Measurements from ENCODE around the gene LOXL4.

- TF ChIP-seq CTCF (IDR thresholded peaks at IDR 0.05; ENCODE audit: poor library complexity) (no peak), EZH2 (IDR thresholded peaks at IDR 0.05; ENCODE audit: borderline replicate concordance) (no peak)
Measured at GRCh38 chr10:98270786-98271185, 2.8 kb upstream of the LOXL4 start.

Data from hepatocyte (in vitro differentiated cells).